GM23338 (cell line): ENCODE measurements around the gene MTHFD1. TPM values are rescaled to one million over a fixed set of nuclear protein-coding genes. Genes with fewer than 3 reads are reported as not detected.

Experiments used
- ATAC-seq: fragments of 200-7000 bp; cut with Tn5 transposase; 3 replicates; pipeline ENCODE4 v1.9.1; 2020
- DNase-seq: peaks from one replicate; pipeline ENCODE4 v3.0.0-alpha.2; 2015; ENCODE audit warnings: low spot score
- H2AFZ ChIP-seq: fragments of 200-600 bp; sonication (generic); 2 replicates; pipeline ENCODE4 v1.8.0; 2016; ENCODE audit warnings: antibody characterized with exemption, mild to moderate bottlenecking, moderate library complexity
- H3F3A ChIP-seq: fragments of 200-600 bp; sonication (generic); replicated peaks from 2 replicates; pipeline ENCODE4 v1.8.0; 2017; ENCODE audit warnings: antibody characterized with exemption, mixed run types, low read depth
- H3K27ac ChIP-seq: fragments of 200-600 bp; sonication (generic); 2 replicates; pipeline ENCODE4 v1.6.1; 2016; ENCODE audit warnings: low read depth
- H3K27me3 ChIP-seq: fragments of 200-600 bp; sonication (generic); 2 replicates; pipeline ENCODE4 v1.8.0; 2016; ENCODE audit warnings: mild to moderate bottlenecking, mixed run types, moderate library complexity; ENCODE audit not compliant: insufficient read depth
- H3K36me3 ChIP-seq: fragments of 200-600 bp; sonication (generic); 2 replicates; pipeline ENCODE4 v1.8.0; 2016; ENCODE audit warnings: mild to moderate bottlenecking; ENCODE audit not compliant: insufficient read depth
- H3K4me1 ChIP-seq: fragments of 200-600 bp; sonication (generic); 2 replicates; pipeline ENCODE4 v1.8.0; 2016; ENCODE audit warnings: mild to moderate bottlenecking, moderate library complexity; ENCODE audit not compliant: insufficient read depth
- H3K4me2 ChIP-seq: fragments of 200-600 bp; sonication (generic); 2 replicates; pipeline ENCODE4 v1.7.1; 2017; ENCODE audit warnings: mixed run types
- H3K4me3 ChIP-seq: fragments of 200-600 bp; sonication (generic); 2 replicates; pipeline ENCODE4 v1.6.1; 2016; ENCODE audit warnings: mixed run types
- H3K79me2 ChIP-seq: fragments of 200-600 bp; sonication (generic); replicated peaks from 2 replicates; pipeline ENCODE4 v1.8.0; 2017; ENCODE audit warnings: mild to moderate bottlenecking; ENCODE audit not compliant: insufficient read depth
- H3K9me2 ChIP-seq: fragments of 200-600 bp; sonication (generic); 2 replicates; pipeline ENCODE4 v1.8.0; 2017; ENCODE audit not compliant: insufficient read depth
- H4K20me1 ChIP-seq: fragments of 200-600 bp; sonication (generic); replicated peaks from 2 replicates; pipeline ENCODE4 v1.8.0; 2017; ENCODE audit warnings: mild to moderate bottlenecking; ENCODE audit not compliant: insufficient read depth
- H3K27ac Mint-ChIP-seq: 2 replicates; pipeline ENCODE4 v1.8.0; 2020; ENCODE audit warnings: inconsistent platforms, mild to moderate bottlenecking, moderate library complexity, mixed read lengths
- H3K27me3 Mint-ChIP-seq: 3 replicates; pipeline ENCODE4 v1.8.0; 2022; ENCODE audit warnings: low read depth, mild to moderate bottlenecking, moderate library complexity, mixed read lengths, inconsistent platforms; ENCODE audit not compliant: insufficient read depth, poor library complexity
- H3K36me3 Mint-ChIP-seq: 3 replicates; pipeline ENCODE4 v1.8.0; 2021; ENCODE audit warnings: low read depth, mild to moderate bottlenecking, inconsistent platforms, moderate library complexity, mixed read lengths
- H3K4me1 Mint-ChIP-seq: 3 replicates; pipeline ENCODE4 v1.8.0; 2020; ENCODE audit warnings: mild to moderate bottlenecking, inconsistent platforms, mixed read lengths
- H3K4me3 Mint-ChIP-seq: 3 replicates; pipeline ENCODE4 v1.8.0; 2021; ENCODE audit warnings: moderate library complexity, mild to moderate bottlenecking, inconsistent platforms, mixed read lengths
- H3K9me3 Mint-ChIP-seq: 3 replicates; pipeline ENCODE4 v1.8.0; 2020; ENCODE audit warnings: moderate library complexity, mild to moderate bottlenecking, inconsistent platforms, mixed read lengths
- CREB1 ChIP-seq: fragments of 250-450 bp; sonication (Bioruptor Pico); IDR thresholded peaks from 2 replicates; pipeline ENCODE4 v1.5.0; 2020; ENCODE audit warnings: low read depth, mild to moderate bottlenecking, moderate library complexity
- EZH2 ChIP-seq: fragments of 200-600 bp; sonication (generic); IDR thresholded peaks from one replicate; pipeline ENCODE4 v1.8.0; 2017; ENCODE audit warnings: antibody characterized with exemption, mild to moderate bottlenecking, low read depth; ENCODE audit not compliant: unreplicated experiment
- STAT1 ChIP-seq: IDR thresholded peaks from one replicate; pipeline ENCODE4 v1.6.1; 2016; ENCODE audit warnings: antibody characterized with exemption; ENCODE audit not compliant: unreplicated experiment
- ZNF114 ChIP-seq: fragments of 250-450 bp; sonication (Bioruptor Pico); IDR thresholded peaks from 2 replicates; pipeline ENCODE4 v1.5.0; 2020; ENCODE audit warnings: mild to moderate bottlenecking, moderate library complexity
- ZNF331 ChIP-seq: fragments of 250-450 bp; sonication (Bioruptor Pico); IDR thresholded peaks from 2 replicates; pipeline ENCODE4 v1.5.0; 2020; ENCODE audit warnings: low read depth, mild to moderate bottlenecking, moderate library complexity
- polyA plus RNA-seq: library from polyadenylated mRNA; unstranded; fragments of >200 nt; fragmentation: Nextera tagmentation; extraction: Ambion mirVana; gene quantifications from 2 replicates; pipeline ENCODE4 v1.2.1, GENCODE V29; 2016
- total RNA-seq: library from RNA; depleted of rRNA; stranded (reverse); fragments of >200 nt; shearing (Covaris generic); gene quantifications from 2 replicates; pipeline ENCODE4 v1.2.3, GENCODE V29; 2014
- TF ChIP-seq, protein P1 (sequence below): IDR thresholded peaks from 2 replicates; pipeline ENCODE4 v1.6.1; 2016; ENCODE audit warnings: antibody characterized with exemption
- TF ChIP-seq, protein P2 (sequence below), 2 experiments: fragments of 200-600 bp in 1 of 2; sonication (generic) in 1 of 2; conservative IDR thresholded peaks; 2 replicates each; pipeline versions ENCODE4 v1.5.1 to v1.6.1; 2016 to 2017; ENCODE audit warnings: antibody characterized with exemption in 2 of 2, low read depth in 2 of 2, mild to moderate bottlenecking in 2 of 2, moderate library complexity in 1 of 2
- TF ChIP-seq, protein P3 (sequence below): fragments of 250-450 bp; sonication (Bioruptor Pico); IDR thresholded peaks from 2 replicates; pipeline ENCODE4 v1.5.0; 2020; ENCODE audit warnings: mild to moderate bottlenecking, moderate library complexity

The MTHFD1 gene
- total and polyA plus RNA-seq, 2 experiments from 2014 or later: 219 to 237 TPM

DNA sequence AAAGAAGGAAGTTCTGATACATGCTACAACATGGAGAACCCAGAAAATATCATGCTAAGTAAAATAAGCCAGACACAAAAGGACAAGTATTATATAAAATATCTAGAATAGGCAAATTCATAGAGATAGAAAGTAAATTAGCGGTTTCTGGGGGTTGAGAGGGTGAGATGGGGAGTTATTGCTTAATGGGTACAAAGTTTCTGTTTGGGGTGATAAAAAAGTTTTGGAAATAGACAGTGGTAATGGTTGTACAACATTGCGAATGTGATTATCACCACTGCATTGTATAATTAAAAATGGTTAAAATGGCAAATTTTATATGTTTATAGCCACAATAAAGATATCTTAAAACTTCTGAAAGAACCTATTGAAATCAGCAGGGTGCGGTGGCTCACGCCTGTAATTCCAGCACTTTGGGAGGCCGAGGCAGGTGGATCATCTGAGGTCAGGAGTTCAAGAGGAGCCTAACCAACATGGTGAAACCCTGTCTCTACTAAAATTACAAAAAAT, 100.5 kb downstream of the MTHFD1 start:
- Histone ChIP-seq H3K4me2 (no peak overlapping the region), H3K4me1 (no peaks in the 10 kb centered on the region), H2AFZ (no peak overlapping the region), H3K27ac (no peak overlapping the region), H3K9me2 (no peaks in the 10 kb centered on the region), H4K20me1 (peaks cover 7% of the 10 kb centered on the region), H3K4me3 (no peak overlapping the region), H3K36me3 (peaks cover 13% of the 10 kb centered on the region), H3K27me3 (no peaks in the 10 kb centered on the region), H3F3A (no peaks in the 10 kb centered on the region), H3K79me2 (peaks cover 7% of the 10 kb centered on the region; the same call in 1 of the 2 replicates)
- no peak for ATAC-seq
- Mint-ChIP-seq H3K36me3 (peaks cover 21% of the 10 kb centered on the region), H3K27me3 (no peaks in the 10 kb centered on the region), H3K27ac (no peak overlapping the region), H3K4me3 (no peak overlapping the region), H3K4me1 (no peaks in the 10 kb centered on the region), H3K9me3 (no peaks in the 10 kb centered on the region)
- TF ChIP-seq CREB1 (CRISPR knock-in tag) (no peak), ZNF331 (CRISPR knock-in tag) (no peak), ZNF114 (no peak), STAT1 (no peak), EZH2 (no peak)
- TF ChIP-seq, protein P1, sequence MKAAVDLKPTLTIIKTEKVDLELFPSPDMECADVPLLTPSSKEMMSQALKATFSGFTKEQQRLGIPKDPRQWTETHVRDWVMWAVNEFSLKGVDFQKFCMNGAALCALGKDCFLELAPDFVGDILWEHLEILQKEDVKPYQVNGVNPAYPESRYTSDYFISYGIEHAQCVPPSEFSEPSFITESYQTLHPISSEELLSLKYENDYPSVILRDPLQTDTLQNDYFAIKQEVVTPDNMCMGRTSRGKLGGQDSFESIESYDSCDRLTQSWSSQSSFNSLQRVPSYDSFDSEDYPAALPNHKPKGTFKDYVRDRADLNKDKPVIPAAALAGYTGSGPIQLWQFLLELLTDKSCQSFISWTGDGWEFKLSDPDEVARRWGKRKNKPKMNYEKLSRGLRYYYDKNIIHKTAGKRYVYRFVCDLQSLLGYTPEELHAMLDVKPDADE: no peak
- TF ChIP-seq, protein P2, sequence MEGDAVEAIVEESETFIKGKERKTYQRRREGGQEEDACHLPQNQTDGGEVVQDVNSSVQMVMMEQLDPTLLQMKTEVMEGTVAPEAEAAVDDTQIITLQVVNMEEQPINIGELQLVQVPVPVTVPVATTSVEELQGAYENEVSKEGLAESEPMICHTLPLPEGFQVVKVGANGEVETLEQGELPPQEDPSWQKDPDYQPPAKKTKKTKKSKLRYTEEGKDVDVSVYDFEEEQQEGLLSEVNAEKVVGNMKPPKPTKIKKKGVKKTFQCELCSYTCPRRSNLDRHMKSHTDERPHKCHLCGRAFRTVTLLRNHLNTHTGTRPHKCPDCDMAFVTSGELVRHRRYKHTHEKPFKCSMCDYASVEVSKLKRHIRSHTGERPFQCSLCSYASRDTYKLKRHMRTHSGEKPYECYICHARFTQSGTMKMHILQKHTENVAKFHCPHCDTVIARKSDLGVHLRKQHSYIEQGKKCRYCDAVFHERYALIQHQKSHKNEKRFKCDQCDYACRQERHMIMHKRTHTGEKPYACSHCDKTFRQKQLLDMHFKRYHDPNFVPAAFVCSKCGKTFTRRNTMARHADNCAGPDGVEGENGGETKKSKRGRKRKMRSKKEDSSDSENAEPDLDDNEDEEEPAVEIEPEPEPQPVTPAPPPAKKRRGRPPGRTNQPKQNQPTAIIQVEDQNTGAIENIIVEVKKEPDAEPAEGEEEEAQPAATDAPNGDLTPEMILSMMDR (conservative IDR thresholded peaks at IDR 0.05; ENCODE audit: low read depth in 2 of 2): no peak
- TF ChIP-seq, protein P3, sequence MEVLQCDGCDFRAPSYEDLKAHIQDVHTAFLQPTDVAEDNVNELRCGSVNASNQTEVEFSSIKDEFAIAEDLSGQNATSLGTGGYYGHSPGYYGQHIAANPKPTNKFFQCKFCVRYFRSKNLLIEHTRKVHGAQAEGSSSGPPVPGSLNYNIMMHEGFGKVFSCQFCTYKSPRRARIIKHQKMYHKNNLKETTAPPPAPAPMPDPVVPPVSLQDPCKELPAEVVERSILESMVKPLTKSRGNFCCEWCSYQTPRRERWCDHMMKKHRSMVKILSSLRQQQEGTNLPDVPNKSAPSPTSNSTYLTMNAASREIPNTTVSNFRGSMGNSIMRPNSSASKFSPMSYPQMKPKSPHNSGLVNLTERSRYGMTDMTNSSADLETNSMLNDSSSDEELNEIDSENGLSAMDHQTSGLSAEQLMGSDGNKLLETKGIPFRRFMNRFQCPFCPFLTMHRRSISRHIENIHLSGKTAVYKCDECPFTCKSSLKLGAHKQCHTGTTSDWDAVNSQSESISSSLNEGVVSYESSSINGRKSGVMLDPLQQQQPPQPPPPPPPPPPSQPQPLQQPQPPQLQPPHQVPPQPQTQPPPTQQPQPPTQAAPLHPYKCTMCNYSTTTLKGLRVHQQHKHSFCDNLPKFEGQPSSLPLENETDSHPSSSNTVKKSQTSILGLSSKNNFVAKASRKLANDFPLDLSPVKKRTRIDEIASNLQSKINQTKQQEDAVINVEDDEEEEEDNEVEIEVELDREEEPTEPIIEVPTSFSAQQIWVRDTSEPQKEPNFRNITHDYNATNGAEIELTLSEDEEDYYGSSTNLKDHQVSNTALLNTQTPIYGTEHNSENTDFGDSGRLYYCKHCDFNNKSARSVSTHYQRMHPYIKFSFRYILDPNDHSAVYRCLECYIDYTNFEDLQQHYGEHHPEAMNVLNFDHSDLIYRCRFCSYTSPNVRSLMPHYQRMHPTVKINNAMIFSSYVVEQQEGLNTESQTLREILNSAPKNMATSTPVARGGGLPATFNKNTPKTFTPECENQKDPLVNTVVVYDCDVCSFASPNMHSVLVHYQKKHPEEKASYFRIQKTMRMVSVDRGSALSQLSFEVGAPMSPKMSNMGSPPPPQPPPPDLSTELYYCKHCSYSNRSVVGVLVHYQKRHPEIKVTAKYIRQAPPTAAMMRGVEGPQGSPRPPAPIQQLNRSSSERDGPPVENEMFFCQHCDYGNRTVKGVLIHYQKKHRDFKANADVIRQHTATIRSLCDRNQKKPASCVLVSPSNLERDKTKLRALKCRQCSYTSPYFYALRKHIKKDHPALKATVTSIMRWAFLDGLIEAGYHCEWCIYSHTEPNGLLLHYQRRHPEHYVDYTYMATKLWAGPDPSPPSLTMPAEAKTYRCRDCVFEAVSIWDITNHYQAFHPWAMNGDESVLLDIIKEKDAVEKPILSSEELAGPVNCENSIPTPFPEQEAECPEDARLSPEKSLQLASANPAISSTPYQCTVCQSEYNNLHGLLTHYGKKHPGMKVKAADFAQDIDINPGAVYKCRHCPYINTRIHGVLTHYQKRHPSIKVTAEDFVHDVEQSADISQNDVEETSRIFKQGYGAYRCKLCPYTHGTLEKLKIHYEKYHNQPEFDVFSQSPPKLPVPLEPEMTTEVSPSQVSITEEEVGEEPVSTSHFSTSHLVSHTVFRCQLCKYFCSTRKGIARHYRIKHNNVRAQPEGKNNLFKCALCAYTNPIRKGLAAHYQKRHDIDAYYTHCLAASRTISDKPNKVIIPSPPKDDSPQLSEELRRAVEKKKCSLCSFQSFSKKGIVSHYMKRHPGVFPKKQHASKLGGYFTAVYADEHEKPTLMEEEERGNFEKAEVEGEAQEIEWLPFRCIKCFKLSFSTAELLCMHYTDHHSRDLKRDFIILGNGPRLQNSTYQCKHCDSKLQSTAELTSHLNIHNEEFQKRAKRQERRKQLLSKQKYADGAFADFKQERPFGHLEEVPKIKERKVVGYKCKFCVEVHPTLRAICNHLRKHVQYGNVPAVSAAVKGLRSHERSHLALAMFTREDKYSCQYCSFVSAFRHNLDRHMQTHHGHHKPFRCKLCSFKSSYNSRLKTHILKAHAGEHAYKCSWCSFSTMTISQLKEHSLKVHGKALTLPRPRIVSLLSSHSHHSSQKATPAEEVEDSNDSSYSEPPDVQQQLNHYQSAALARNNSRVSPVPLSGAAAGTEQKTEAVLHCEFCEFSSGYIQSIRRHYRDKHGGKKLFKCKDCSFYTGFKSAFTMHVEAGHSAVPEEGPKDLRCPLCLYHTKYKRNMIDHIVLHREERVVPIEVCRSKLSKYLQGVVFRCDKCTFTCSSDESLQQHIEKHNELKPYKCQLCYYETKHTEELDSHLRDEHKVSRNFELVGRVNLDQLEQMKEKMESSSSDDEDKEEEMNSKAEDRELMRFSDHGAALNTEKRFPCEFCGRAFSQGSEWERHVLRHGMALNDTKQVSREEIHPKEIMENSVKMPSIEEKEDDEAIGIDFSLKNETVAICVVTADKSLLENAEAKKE (CRISPR knock-in tag): no peak
- DNase-seq: no peak
